H1 (cell line): ENCODE data around the gene RETREG3. TPM values are rescaled to one million over a fixed set of nuclear protein-coding genes. Genes with fewer than 3 reads are reported as not detected.

ENCODE experiments used
- BACH1 ChIP-seq: IDR thresholded peaks from 2 replicates; pipeline ENCODE4 v1.6.1; 2012; ENCODE audit warnings: low read length, improper control_type of control experiment
- BCL11A ChIP-seq, 2 experiments: IDR thresholded peaks; one replicate each; pipeline ENCODE4 v1.6.1; 2011; ENCODE audit warnings: low read depth in 2 of 2, low read length in 2 of 2, mild to moderate bottlenecking in 2 of 2
- CEBPB ChIP-seq: IDR thresholded peaks from 2 replicates; pipeline ENCODE4 v1.6.1; 2012; ENCODE audit warnings: low read depth, low read length
- EP300 ChIP-seq, 2 experiments: IDR thresholded peaks; 1 replicate in 1 of 2; 2 replicates in 1 of 2; pipeline ENCODE4 v1.6.1; 2011 to 2012; ENCODE audit warnings: low read depth in 2 of 2, low read length in 2 of 2, mild to moderate bottlenecking in 2 of 2, borderline replicate concordance in 1 of 2, inconsistent platforms in 1 of 2, moderate library complexity in 1 of 2
- HDAC6 ChIP-seq: IDR thresholded peaks from one replicate; pipeline ENCODE4 v1.7.1; 2012; ENCODE audit warnings: low read depth, mild to moderate bottlenecking, inconsistent platforms, low read length, moderate library complexity
- TCF12 ChIP-seq: IDR thresholded peaks from 2 replicates; pipeline ENCODE4 v1.6.1; 2011; ENCODE audit warnings: low read depth, mild to moderate bottlenecking, low read length
- polyA plus RNA-seq, 7 experiments: library from polyadenylated mRNA; depleted of rRNA in 3 of 7; stranded (reverse) in 5 of 7; unstranded in 2 of 7; fragments of >200 nt in 5 of 7; fragments of 200-250 nt in 2 of 7; gene quantifications; 1 replicate in 5 of 7; 2 replicates in 1 of 7; 4 replicates in 1 of 7; pipeline versions ENCODE4 v1.2.1 to v1.2.3, GENCODE V29; 2011 to 2013; ENCODE audit warnings: missing spikeins in 2 of 7, mixed read lengths in 2 of 7
- total RNA-seq: library from RNA; stranded (reverse); fragmentation: NEBNext Ultra II Directional; extraction: Animal tissue kit (Norgen Biotek cat#: 25700); gene quantifications from 2 replicates; pipeline ENCODE4 v1.2.1, GENCODE V29; 2021
- TF ChIP-seq, protein P1 (sequence below): IDR thresholded peaks from 2 replicates; pipeline ENCODE4 v1.6.1; 2011; ENCODE audit warnings: low read length, improper control_type of control experiment

Gene RETREG3
- total and polyA plus RNA-seq, 2 of the 8 experiments (the other 6 are each of a cell fraction or from before 2014, with no cell fraction given): 23.7 to 42.6 TPM

DNA sequence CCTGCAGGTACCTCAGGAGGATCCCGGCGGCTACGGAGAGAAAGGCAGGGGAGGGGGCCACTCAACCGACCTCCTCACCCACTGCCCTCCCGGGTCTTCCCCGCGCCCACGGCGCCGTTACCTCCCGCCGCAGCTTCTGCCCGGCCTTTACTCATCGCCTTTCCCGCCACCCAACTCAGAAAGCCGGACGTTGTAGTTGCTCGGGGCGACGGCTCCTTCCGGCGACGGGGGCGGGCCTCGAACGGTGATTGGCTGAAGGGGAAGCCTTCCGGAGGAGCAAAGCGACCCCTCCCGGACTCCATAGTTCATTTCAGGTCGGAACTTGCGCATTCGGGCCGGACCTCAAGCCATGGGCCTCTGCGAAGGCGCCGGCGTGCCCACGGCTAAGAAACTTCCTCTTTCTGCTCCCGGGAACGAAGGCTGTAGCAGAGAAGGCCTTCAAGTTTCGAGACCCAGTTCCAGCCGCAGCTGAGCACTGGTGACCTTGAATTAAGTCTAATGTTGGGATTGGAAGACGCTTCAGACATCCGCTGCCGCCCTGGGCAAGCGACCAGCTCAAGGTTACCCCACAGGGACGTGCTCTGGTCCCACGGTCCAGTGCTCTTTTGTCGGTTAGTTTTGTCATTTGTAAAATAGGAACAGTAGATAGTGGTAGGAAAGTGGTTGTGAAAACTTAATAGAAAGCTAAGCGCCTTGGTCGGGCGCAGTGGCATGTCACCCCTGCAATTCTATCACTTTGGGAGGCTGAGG, 31.5 kb downstream of the RETREG3 start, which contains the start of gene PSMC3IP (continued):
- TF ChIP-seq HDAC6: no peak
- TF ChIP-seq, protein P1, sequence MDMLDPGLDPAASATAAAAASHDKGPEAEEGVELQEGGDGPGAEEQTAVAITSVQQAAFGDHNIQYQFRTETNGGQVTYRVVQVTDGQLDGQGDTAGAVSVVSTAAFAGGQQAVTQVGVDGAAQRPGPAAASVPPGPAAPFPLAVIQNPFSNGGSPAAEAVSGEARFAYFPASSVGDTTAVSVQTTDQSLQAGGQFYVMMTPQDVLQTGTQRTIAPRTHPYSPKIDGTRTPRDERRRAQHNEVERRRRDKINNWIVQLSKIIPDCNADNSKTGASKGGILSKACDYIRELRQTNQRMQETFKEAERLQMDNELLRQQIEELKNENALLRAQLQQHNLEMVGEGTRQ: no peak
- TF ChIP-seq CEBPB: no peak
- no peak for TF ChIP-seq EP300 (IDR thresholded peaks at IDR 0.05; ENCODE audit: borderline replicate concordance in 1 of 2, low read depth in 2 of 2, low read length in 2 of 2)
- TF ChIP-seq BCL11A (IDR thresholded peaks at IDR 0.05; ENCODE audit: low read depth in 2 of 2, low read length in 2 of 2): no peak
- TF ChIP-seq TCF12: no peak
- no peak for TF ChIP-seq BACH1
- TF ChIP-seq, all 59 proteins: peak for 25
